H9 (cell line): Measurements from ENCODE around the gene CEP162. TPM values are rescaled to one million over a fixed set of nuclear protein-coding genes. Genes with fewer than 3 reads are reported as not detected.
A peak's percentile ranks its signal among the peaks of the same experiment; 100 is the strongest.

Experiments used
- DNase-seq: peaks from one replicate; pipeline ENCODE4 v3.0.0-alpha.2; 2017
- H2AFZ ChIP-seq: one replicate; pipeline ENCODE4 v1.6.1; 2013; ENCODE audit warnings: mild to moderate bottlenecking, low read length, control low read depth, moderate library complexity
- H2AK5ac ChIP-seq: 2 replicates; pipeline ENCODE4 v1.6.1; 2013; ENCODE audit warnings: low read length, control low read depth, mixed read lengths; ENCODE audit not compliant: insufficient read length
- H2BK120ac ChIP-seq: one replicate; pipeline ENCODE4 v1.6.1; 2013; ENCODE audit warnings: low read depth, mild to moderate bottlenecking, low read length, control low read depth, inconsistent platforms; ENCODE audit not compliant: poor library complexity, severe bottlenecking
- H2BK12ac ChIP-seq: 2 replicates; pipeline ENCODE4 v1.6.1; 2013; ENCODE audit warnings: low read length, control low read depth, mixed read lengths, low read depth; ENCODE audit not compliant: insufficient read length
- H2BK15ac ChIP-seq: 2 replicates; pipeline ENCODE4 v1.6.1; 2013; ENCODE audit warnings: low read depth, low read length, control low read depth
- H2BK20ac ChIP-seq: one replicate; pipeline ENCODE4 v1.6.1; 2013; ENCODE audit warnings: low read depth, mild to moderate bottlenecking, low read length, control low read depth, inconsistent platforms; ENCODE audit not compliant: poor library complexity, severe bottlenecking
- H2BK5ac ChIP-seq: 2 replicates; pipeline ENCODE4 v1.6.1; 2013; ENCODE audit warnings: low read length, control low read depth, mixed read lengths; ENCODE audit not compliant: insufficient read length
- H3K14ac ChIP-seq: 2 replicates; pipeline ENCODE4 v1.6.1; 2013; ENCODE audit warnings: low read length, control low read depth; ENCODE audit not compliant: insufficient read depth
- H3K18ac ChIP-seq: 2 replicates; pipeline ENCODE4 v1.6.1; 2013; ENCODE audit warnings: low read depth, mild to moderate bottlenecking, mixed read lengths, low read length, control low read depth; ENCODE audit not compliant: insufficient read length
- H3K23ac ChIP-seq: 2 replicates; pipeline ENCODE4 v1.6.1; 2013; ENCODE audit warnings: low read length, control low read depth, mixed read lengths, low read depth; ENCODE audit not compliant: insufficient read length
- H3K23me2 ChIP-seq: 2 replicates; pipeline ENCODE4 v1.6.1; 2013; ENCODE audit warnings: low read depth, mild to moderate bottlenecking, mixed read lengths, low read length, control low read depth; ENCODE audit not compliant: insufficient read length, poor library complexity, severe bottlenecking
- H3K27ac ChIP-seq: 2 replicates; pipeline ENCODE4 v1.5.1; 2013; ENCODE audit warnings: low read length, control low read depth, mixed read lengths, low read depth; ENCODE audit not compliant: insufficient read length
- H3K27me3 ChIP-seq: 2 replicates; pipeline ENCODE4 v1.6.1; 2013; ENCODE audit warnings: low read length, control low read depth, inconsistent platforms; ENCODE audit not compliant: insufficient read depth
- H3K4ac ChIP-seq: 2 replicates; pipeline ENCODE4 v1.6.1; 2013; ENCODE audit warnings: low read depth, mild to moderate bottlenecking, control low read depth, inconsistent platforms, low read length, moderate library complexity
- H3K4me1 ChIP-seq: 2 replicates; pipeline ENCODE4 v1.6.1; 2013; ENCODE audit warnings: low read length, control low read depth, inconsistent platforms; ENCODE audit not compliant: insufficient read depth
- H3K4me2 ChIP-seq: 2 replicates; pipeline ENCODE4 v1.6.1; 2013; ENCODE audit warnings: low read length, control low read depth, mixed read lengths; ENCODE audit not compliant: insufficient read length, insufficient read depth
- H3K56ac ChIP-seq: 2 replicates; pipeline ENCODE4 v1.6.1; 2013; ENCODE audit warnings: low read depth, mild to moderate bottlenecking, mixed read lengths, low read length, control low read depth; ENCODE audit not compliant: insufficient read length
- H3K79me1 ChIP-seq: 2 replicates; pipeline ENCODE4 v1.6.1; 2013; ENCODE audit warnings: low read depth, mild to moderate bottlenecking, moderate library complexity, low read length, control low read depth, inconsistent platforms; ENCODE audit not compliant: insufficient read depth, poor library complexity, severe bottlenecking
- H3K79me2 ChIP-seq: 2 replicates; pipeline ENCODE4 v1.6.1; 2013; ENCODE audit warnings: low read length, control low read depth, inconsistent platforms; ENCODE audit not compliant: insufficient read depth
- H3K9ac ChIP-seq: 2 replicates; pipeline ENCODE4 v1.6.1; 2013; ENCODE audit warnings: low read length, control low read depth, mixed read lengths; ENCODE audit not compliant: insufficient read length; ENCODE audit errors: extremely low read depth
- H3K9me3 ChIP-seq: one replicate; pipeline ENCODE4 v1.6.1; 2013; ENCODE audit warnings: low read depth, low read length, inconsistent platforms; ENCODE audit not compliant: control insufficient read depth
- H3T11ph ChIP-seq: one replicate; pipeline ENCODE4 v1.6.1; 2013; ENCODE audit warnings: mild to moderate bottlenecking, low read length, control low read depth, inconsistent platforms
- H4K20me1 ChIP-seq: one replicate; pipeline ENCODE4 v1.6.1; 2013; ENCODE audit not compliant: control insufficient read depth, insufficient read length, insufficient read depth
- H4K5ac ChIP-seq: 2 replicates; pipeline ENCODE4 v1.6.1; 2013; ENCODE audit warnings: low read depth, mild to moderate bottlenecking, mixed read lengths, low read length, control low read depth; ENCODE audit not compliant: insufficient read length
- H4K8ac ChIP-seq: replicated peaks from 2 replicates; pipeline ENCODE4 v1.6.1; 2013; ENCODE audit warnings: low read length, control low read depth, mixed read lengths, low read depth; ENCODE audit not compliant: insufficient read length
- H4K91ac ChIP-seq: 2 replicates; pipeline ENCODE4 v1.6.1; 2013; ENCODE audit warnings: low read depth, mild to moderate bottlenecking, moderate library complexity, mixed read lengths, low read length, control low read depth; ENCODE audit not compliant: insufficient read length
- H3K27ac Mint-ChIP-seq, 3 experiments: 2 replicates in 2 of 3; 3 replicates in 1 of 3; pipeline ENCODE4 v1.8.0; 2020 to 2021; ENCODE audit warnings: mixed read lengths in 3 of 3, mild to moderate bottlenecking in 1 of 3, moderate library complexity in 1 of 3
- H3K27me3 Mint-ChIP-seq: 2 replicates; pipeline ENCODE4 v1.8.0; 2021; ENCODE audit warnings: low read depth, mild to moderate bottlenecking, moderate library complexity, mixed read lengths
- H3K36me3 Mint-ChIP-seq, 3 experiments: 2 replicates in 2 of 3; 3 replicates in 1 of 3; pipeline ENCODE4 v1.8.0; 2020 to 2021; ENCODE audit warnings: low read depth in 3 of 3, mixed read lengths in 3 of 3; ENCODE audit not compliant: insufficient read depth in 1 of 3
- H3K4me1 Mint-ChIP-seq, 2 experiments: 2 replicates each; pipeline ENCODE4 v1.8.0; 2020; ENCODE audit warnings: mixed read lengths in 2 of 2
- H3K4me3 Mint-ChIP-seq, 2 experiments: 2 replicates in 1 of 2; 3 replicates in 1 of 2; pipeline ENCODE4 v1.8.0; 2020 to 2021; ENCODE audit warnings: mild to moderate bottlenecking in 2 of 2, mixed read lengths in 2 of 2, moderate library complexity in 1 of 2
- H3K9me3 Mint-ChIP-seq, 2 experiments: 2 replicates in 1 of 2; 3 replicates in 1 of 2; pipeline ENCODE4 v1.8.0; 2020; ENCODE audit warnings: mild to moderate bottlenecking in 2 of 2, mixed read lengths in 2 of 2, moderate library complexity in 1 of 2
- CTCF ChIP-seq: fragments of 200-600 bp; sonication (generic); conservative IDR thresholded peaks from 3 replicates; pipeline ENCODE4 v1.8.0; 2021; ENCODE audit warnings: antibody characterized with exemption, mild to moderate bottlenecking
- WGBS: extraction: QIAGEN DNeasy Blood & Tissue Kit; methylation state at CpG from one replicate; pipeline ENCODE4 v1.1.7; 2013; ENCODE audit warnings: missing lambda C conversion rate, low lambda C conversion rate, mixed read lengths; ENCODE audit not compliant: insufficient read length; ENCODE audit errors: extremely low coverage; 5-methylcytosine and 5-hydroxymethylcytosine counted together
- total RNA-seq: library from RNA; stranded (reverse); gene quantifications from 2 replicates; pipeline ENCODE4 v1.2.1, GENCODE V29; 2021

The CEP162 gene
- total RNA-seq, 1 experiment from 2014 or later = 11.5 TPM

- H3T11ph ChIP-seq = no peak overlapping the region
- H3K4me1 Mint-ChIP-seq = peaks cover 33 to 34% of the 10 kb centered on the region in 2 experiments
Observed at GRCh38 chr6:84218091-84218490, 9.4 kb downstream of the CEP162 start.

More at GRCh38 chr6:84218091-84218490, 9.4 kb downstream of the CEP162 start:
- no peaks in the 10 kb centered on the region for H3K27me3 ChIP-seq
- H4K20me1 ChIP-seq = no peaks in the 10 kb centered on the region
- no peak overlapping the region for H3K4me2 ChIP-seq
- no peak overlapping the region for H2BK15ac ChIP-seq
- no peak overlapping the region for H3K56ac ChIP-seq
- H3K36me3 Mint-ChIP-seq = peaks cover 0 to 6% (median 0%) of the 10 kb centered on the region in 3 experiments; a peak in 1 of 7 replicates
- no peak overlapping the region for H2BK12ac ChIP-seq
- H3K14ac ChIP-seq = no peak overlapping the region
- no peak overlapping the region for H3K23ac ChIP-seq
- H3K9me3 ChIP-seq = no peaks in the 10 kb centered on the region
- no peak overlapping the region for H2BK20ac ChIP-seq
- H3K27me3 Mint-ChIP-seq = no peaks in the 10 kb centered on the region
- no peak overlapping the region for H3K18ac ChIP-seq
- no peak overlapping the region for H2AK5ac ChIP-seq
- no peak overlapping the region for H2AFZ ChIP-seq
- no peak overlapping the region for H4K91ac ChIP-seq
- no peak overlapping the region for H2BK5ac ChIP-seq
- no peak overlapping the region for H3K4me3 Mint-ChIP-seq
- DNase-seq = peak; percentile 66
- no peak overlapping the region for H3K9ac ChIP-seq
- no peak overlapping the region for H2BK120ac ChIP-seq
- no peaks in the 10 kb centered on the region for H3K9me3 Mint-ChIP-seq
- no peak for TF ChIP-seq CTCF
- peaks cover 2% of the 10 kb centered on the region; the same call in 1 of the 2 replicates for H3K4me1 ChIP-seq
- H3K79me2 ChIP-seq = no peaks in the 10 kb centered on the region
- no peak overlapping the region for H3K4ac ChIP-seq
- H3K79me1 ChIP-seq = no peaks in the 10 kb centered on the region
- no peak overlapping the region for H4K8ac ChIP-seq
- H3K23me2 ChIP-seq = no peaks in the 10 kb centered on the region
- H4K5ac ChIP-seq = no peak overlapping the region
- H3K27ac ChIP-seq = no peak overlapping the region
- no CpG with 5 or more reads among the region's 3 CpGs for WGBS
- H3K27ac Mint-ChIP-seq = peak overlapping the region; percentile 16 to 23 (median 21); a peak in 3 of 7 replicates
